NCI-H1694 treated with DMSO at 0.1 percent for 48 hours (cell line): ENCODE data around the gene PPP1R9A.

ENCODE experiments used
- DNase-seq: peaks from one replicate; lab custom pipeline; 2025; lab: John Stamatoyannopoulos, UW

Gene PPP1R9A

DNA sequence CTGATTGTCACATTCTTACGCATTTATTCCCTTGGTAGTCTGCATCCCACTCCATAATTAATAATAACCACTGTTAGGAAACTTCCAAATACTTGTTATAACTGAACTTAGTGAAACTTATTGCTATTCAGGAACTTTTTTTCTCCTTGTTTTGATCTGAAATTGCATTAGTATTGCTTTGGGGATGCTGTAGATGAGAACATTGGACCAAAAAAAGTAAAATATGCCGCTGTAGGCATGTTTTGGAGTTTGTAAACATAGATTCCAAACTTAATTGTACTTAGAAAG lies 1.7 kb downstream of the PPP1R9A start:
- no peak for DNase-seq

- DNase-seq, result no peak
Observed at GRCh38 chr7:94912085-94912484, 4.7 kb downstream of the PPP1R9A start.

DNA sequence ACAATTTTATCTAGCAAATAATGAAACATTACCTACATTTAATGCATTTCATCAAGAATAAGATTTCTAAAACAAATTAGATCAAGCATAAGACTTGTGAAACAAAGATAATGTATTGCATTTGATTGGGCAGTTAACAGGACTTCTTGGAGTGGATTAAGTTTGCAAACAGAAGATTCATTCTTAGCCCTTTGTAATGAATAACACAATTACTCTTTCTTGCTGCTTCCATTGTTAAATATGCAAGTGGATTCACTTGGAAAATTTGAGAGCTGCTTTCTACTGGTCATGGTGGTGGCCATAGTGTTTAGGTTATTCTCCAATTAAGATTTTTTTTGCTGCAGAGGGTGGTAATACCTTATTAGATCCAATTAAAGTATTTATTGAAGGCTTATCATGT lies 6.0 kb downstream of the PPP1R9A start:
- no peak for DNase-seq

GRCh38 chr7:94921911-94922310 lies 14.5 kb downstream of the PPP1R9A start:
- no peak for DNase-seq

GRCh38 chr7:94922457-94922856 lies 15.1 kb downstream of the PPP1R9A start:
- DNase-seq, result no peak

GRCh38 chr7:94923412-94923811 lies 16.0 kb downstream of the PPP1R9A start:
- no peak for DNase-seq

GRCh38 chr7:94928168-94928707 lies 20.8 kb downstream of the PPP1R9A start:
- no peak for DNase-seq

DNA sequence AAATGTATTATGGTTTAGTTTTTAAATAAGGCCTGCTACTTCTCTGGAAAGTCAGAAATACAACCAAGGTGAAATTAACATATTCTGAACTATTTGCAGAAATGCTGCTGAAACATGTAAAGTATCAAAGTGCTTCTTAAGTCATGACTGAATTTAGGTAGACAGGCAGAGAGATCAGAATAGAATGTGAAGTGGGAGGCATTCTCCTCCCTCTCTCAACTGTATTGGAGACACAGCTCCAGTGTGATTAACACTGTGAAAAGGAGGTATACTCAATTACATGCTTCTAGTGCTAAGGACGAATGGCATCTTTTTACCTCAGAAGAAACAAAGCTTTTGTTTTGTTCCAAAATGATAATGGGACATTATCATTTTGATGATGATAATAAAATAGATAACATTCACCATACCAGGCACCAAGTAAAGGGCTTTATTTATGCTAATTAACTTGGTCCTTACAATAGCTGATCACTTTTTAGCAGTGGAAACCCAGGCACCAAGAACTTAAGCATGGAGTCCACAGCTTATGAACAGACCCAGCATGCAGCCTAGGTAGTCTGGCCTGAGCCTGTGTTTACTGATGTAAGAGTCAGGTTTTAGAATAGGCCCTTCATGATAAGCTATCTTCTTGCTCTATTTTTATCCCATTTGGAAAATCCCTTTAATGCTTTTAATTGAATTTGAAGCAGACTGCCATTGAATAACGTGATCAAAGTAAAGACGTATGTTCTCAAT lies 26.0 kb downstream of the PPP1R9A start:
- DNase-seq, result no peak

GRCh38 chr7:94939395-94939794 lies 32.0 kb downstream of the PPP1R9A start:
- DNase-seq, result no peak

DNA sequence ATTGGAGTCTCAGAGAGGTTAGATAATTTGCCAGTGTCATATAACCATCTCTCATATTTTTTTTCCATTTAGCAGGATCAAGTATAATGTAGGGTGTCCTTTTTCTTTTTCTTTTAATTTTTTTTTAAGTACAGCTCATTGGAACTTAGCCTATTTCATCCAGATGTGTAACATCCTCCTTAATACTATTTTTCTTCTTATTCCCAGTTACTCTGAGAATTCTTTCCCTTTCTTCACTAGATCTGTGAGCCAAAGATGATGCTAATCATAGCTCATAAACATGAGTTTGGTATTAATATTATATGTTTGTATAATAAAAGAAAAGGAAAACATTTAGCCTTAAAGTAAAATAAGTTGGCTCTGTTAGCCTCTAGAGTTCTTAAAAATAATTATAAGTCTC lies 32.8 kb downstream of the PPP1R9A start:
- DNase-seq, result no peak

GRCh38 chr7:94941844-94942632 lies 34.6 kb downstream of the PPP1R9A start:
- DNase-seq, result no peak

GRCh38 chr7:94943134-94943533 lies 35.7 kb downstream of the PPP1R9A start:
- DNase-seq, result no peak

- no peak for DNase-seq
Observed at GRCh38 chr7:94949532-94949931, 42.1 kb downstream of the PPP1R9A start.

DNA sequence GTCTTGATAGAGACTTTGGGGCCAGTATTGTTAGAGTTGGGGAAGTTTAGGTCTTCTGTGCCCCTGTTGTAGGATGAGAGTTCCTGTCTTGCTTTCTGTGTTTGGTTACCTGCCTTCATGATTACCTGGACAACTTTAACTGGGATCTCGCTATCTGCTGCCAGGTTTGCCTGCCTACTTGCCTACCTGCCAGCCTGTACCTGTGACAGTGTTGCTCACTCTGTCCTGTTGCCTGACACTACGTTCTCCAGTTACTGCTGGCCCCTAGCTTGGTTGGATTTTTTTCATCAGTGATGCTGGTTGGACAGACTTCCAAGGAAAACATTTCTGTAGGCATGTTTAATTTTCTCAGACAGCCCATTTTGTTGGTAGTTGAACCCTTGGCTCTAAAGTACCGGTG lies 48.4 kb downstream of the PPP1R9A start:
- no peak for DNase-seq

DNA sequence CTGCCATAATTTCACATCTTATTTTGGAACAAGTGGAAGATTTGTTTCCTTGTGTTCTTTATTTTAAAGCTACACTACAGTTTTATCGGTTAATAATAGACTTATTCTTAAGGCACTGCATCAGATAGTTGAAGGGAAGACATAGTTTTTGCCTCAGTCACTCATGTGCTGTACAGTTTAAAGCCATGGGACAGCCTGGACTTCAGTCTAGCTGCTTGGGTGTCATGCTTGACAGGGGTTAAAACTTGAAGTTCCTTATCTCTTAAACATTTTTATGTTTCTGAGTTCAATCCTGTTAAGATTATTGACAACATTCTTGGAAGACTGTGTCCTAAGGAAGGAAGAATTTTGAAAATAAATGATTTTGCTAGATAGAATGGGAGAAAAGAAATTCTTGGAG lies 49.7 kb downstream of the PPP1R9A start:
- no peak for DNase-seq

DNA sequence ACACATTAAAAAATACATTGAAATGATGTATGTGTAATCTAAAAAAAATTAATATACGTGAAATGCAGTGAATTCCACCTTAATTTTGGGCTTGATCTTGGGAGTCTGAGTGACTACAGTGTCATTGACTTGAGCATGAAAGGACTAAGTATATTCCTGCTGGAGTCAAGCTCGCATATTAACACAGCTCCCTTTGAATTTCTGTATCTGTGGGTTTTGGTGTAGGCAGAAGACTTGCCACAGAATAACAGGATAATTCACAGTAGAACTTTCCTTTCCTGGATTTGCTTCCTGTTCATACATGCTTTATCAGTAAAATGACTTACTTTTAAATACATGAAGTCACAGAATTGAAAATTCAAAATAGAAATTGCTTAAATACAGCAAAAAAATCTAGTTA lies 55.3 kb downstream of the PPP1R9A start:
- DNase-seq, result no peak

GRCh38 chr7:94969434-94970084 lies 62.2 kb downstream of the PPP1R9A start:
- DNase-seq, result no peak

DNA sequence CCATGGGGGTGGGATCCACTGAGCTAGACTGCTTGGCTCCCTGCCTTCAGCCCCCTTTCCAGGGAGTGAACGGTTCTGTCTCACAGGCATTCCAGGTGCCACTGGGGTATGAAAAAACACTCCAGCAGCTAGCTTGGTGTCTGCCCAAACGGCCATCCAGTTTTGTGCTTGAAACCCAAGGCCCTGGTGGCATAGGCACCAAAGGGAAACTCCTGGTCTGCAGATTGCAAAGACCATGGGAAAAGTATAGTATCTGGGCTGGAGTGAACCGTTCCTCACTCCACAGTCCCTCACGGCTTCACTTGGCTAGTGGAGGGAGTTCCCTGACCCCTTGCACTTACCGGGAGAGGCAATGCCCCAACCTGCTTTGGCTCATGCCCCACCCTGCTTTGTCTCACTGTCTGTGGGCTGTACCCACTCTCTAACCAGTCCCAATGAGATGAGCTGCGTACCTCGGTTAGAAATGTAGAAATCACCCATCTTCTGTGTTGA lies 62.7 kb downstream of the PPP1R9A start:
- DNase-seq, result no peak

DNA sequence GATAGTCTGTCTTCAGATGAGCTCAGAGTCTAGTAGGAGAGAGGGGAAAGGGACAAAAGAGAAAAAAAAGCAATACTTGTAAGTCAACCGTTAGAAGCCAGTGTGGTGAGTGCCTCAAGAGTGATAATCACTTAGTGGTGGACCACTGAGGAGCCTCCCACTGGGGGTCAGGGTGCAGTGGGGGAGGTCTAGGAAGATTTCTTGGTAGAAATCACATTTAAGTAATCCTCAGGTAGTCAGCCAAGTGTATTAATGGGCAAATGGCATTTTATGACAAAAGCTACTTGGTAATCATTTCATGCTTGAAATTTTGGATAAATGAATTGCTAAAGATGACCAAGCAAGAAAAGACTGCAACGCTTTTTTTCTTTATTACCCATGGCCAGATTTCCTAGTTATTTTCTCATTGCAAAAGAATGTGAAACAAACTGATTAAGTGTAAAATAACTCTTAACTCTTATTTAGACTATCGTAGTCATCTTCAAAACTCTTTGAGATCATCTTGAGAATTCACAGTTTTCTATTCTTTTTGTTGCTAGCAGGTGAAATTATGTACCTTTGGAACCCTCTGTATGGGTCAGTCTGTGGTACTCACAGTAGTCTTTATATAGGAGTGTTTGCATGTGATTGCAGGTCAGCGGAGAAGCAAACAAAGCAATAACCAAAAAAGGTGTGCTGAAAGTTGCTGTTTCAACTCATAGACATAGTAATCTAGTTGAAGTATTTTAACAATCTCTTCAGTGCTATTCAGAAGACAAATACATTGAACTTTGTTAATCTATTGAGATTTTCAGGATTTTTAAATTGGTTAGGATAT lies 63.9 kb downstream of the PPP1R9A start:
- no peak for DNase-seq

DNA sequence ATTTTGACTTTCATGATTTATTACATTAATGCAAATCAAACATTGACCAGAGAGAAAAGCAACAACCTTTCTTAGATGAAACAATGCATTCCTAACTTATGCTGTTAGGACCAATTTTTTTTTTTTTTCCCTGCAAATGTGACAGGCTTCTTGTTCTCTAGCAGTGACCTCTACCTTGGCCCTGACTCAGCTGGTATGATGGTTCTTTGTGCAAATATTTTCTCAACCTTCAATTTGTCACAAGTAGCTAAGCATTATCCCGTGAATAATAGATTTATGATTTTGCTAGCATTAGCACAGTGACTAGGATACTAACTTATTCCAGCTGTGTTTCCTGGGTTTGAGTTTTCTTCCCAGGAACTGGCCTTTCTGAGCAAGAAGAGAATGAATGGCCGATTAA lies 64.9 kb downstream of the PPP1R9A start:
- no peak for DNase-seq

DNA sequence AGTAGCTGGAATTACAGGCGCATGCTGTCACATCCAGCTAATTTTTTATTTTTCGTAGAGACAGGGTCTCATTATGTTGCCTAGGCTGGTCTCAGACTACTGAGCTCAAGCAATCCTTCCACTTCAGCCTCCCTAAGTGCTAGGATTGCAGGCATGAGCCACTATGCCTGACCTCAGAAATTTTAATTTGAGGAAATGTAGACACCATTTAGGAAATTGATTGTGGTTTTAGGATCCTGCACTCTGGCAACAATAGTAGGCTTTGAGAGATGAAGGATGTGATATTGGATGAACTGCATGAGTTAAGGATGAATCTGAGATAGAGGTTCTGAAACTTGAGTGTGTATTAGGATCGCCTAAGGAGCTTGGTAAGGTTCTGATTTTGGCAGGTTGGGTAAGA lies 66.5 kb downstream of the PPP1R9A start:
- DNase-seq, result no peak

GRCh38 chr7:94974423-94974822 lies 67.0 kb downstream of the PPP1R9A start:
- no peak for DNase-seq
